HepG2 (cell line): ENCODE data around the gene ZBTB7B. TPM values are rescaled to one million over a fixed set of nuclear protein-coding genes. Genes with fewer than 3 reads are reported as not detected.

Experiments
- DNMT3B ChIP-seq: conservative IDR thresholded peaks from 2 replicates; pipeline ENCODE4 v1.6.1; 2016; ENCODE audit warnings: missing biosample characterization, control low read depth
- ERF ChIP-seq: IDR thresholded peaks from 2 replicates; pipeline ENCODE4 v1.6.1; 2018; ENCODE audit warnings: missing biosample characterization, missing genetic modification reagents
- FOXK2 ChIP-seq: fragments of 450-650 bp; IDR thresholded peaks from 2 replicates; pipeline ENCODE4 v1.6.1; 2016
- HES4 ChIP-seq: sonication (generic); formaldehyde crosslinking; IDR thresholded peaks from 2 replicates; pipeline ENCODE4 v1.9.0; 2021; ENCODE audit warnings: mild to moderate bottlenecking, missing genetic modification reagents, borderline replicate concordance
- HOXA9 ChIP-seq: sonication (generic); formaldehyde crosslinking; IDR thresholded peaks from 2 replicates; pipeline ENCODE4 v1.8.1; 2022; ENCODE audit warnings: missing genetic modification reagents, mild to moderate bottlenecking, moderate library complexity, borderline replicate concordance
- KMT2B ChIP-seq: IDR thresholded peaks from 2 replicates; pipeline ENCODE4 v1.6.1; 2016; ENCODE audit warnings: missing genetic modification reagents, missing compliant biosample characterization
- NCOR1 ChIP-seq: fragments of 200-600 bp; sonication (generic); IDR thresholded peaks from 2 replicates; pipeline ENCODE4 v1.7.0; 2017; ENCODE audit warnings: antibody characterized with exemption, low read length, borderline replicate concordance
- POLR2A ChIP-seq, 2 experiments: IDR thresholded peaks; 2 replicates each; pipeline ENCODE4 v1.6.1; 2011; ENCODE audit warnings: low read depth in 2 of 2, low read length in 2 of 2, mild to moderate bottlenecking in 1 of 2, moderate library complexity in 1 of 2; ENCODE audit not compliant: insufficient read depth in 1 of 2
- PRMT3 ChIP-seq: sonication (generic); formaldehyde crosslinking; IDR thresholded peaks from 2 replicates; pipeline ENCODE4 v1.8.1; 2022; ENCODE audit warnings: low read depth, mild to moderate bottlenecking, moderate library complexity, missing genetic modification reagents, borderline replicate concordance
- SSRP1 ChIP-seq: IDR thresholded peaks from 2 replicates; pipeline ENCODE4 v1.6.1; 2016; ENCODE audit warnings: control low read depth
- ZFY ChIP-seq: sonication (generic); formaldehyde crosslinking; IDR thresholded peaks from 2 replicates; pipeline ENCODE4 v1.4.0; 2020; ENCODE audit warnings: missing genetic modification reagents
- ZNF329 ChIP-seq: sonication (generic); formaldehyde crosslinking; IDR thresholded peaks from 2 replicates; pipeline ENCODE4 v1.9.0; 2021; ENCODE audit warnings: low read depth, mild to moderate bottlenecking, missing genetic modification reagents
- ZNF33B ChIP-seq: sonication (generic); formaldehyde crosslinking; IDR thresholded peaks from 2 replicates; pipeline ENCODE4 v1.5.1; 2020; ENCODE audit warnings: mild to moderate bottlenecking, missing genetic modification reagents
- ZNF660 ChIP-seq: sonication (generic); formaldehyde crosslinking; IDR thresholded peaks from 2 replicates; pipeline ENCODE4 v1.5.1; 2020; ENCODE audit warnings: mild to moderate bottlenecking, low read depth, missing genetic modification reagents, borderline replicate concordance
- polyA plus RNA-seq, 8 experiments: library from polyadenylated mRNA; depleted of rRNA in 3 of 8; stranded (reverse) in 7 of 8; unstranded in 1 of 8; fragments of >200 nt; fragmentation: Illumina TruSeq in 4 of 8; extraction: Trizol in 4 of 8; gene quantifications; 2 replicates each; pipeline versions ENCODE4 v1.2.1 to v1.2.3, GENCODE V29; 2011 to 2016; ENCODE audit warnings: low read depth in 4 of 8, missing spikeins in 1 of 8, mixed read lengths in 1 of 8; ENCODE audit not compliant: insufficient read depth in 1 of 8
- total RNA-seq, 5 experiments: library from RNA; depleted of rRNA; stranded (reverse); fragments of >200 nt; fragmentation: Illumina TruSeq; extraction: Trizol; gene quantifications; 2 replicates each; pipeline ENCODE4 v1.2.3, GENCODE V29; 2016; ENCODE audit warnings: low read depth in 1 of 5
- TF ChIP-seq, protein P1 (sequence below): sonication (generic); formaldehyde crosslinking; IDR thresholded peaks from 2 replicates; pipeline ENCODE4 v1.5.0; 2020; ENCODE audit warnings: missing genetic modification reagents, mild to moderate bottlenecking, borderline replicate concordance
- TF ChIP-seq, protein P2 (sequence below): sonication (generic); formaldehyde crosslinking; IDR thresholded peaks from 2 replicates; pipeline ENCODE4 v1.4.0; 2020; ENCODE audit warnings: missing genetic modification reagents
- TF ChIP-seq, protein P3 (sequence below): sonication (generic); formaldehyde crosslinking; IDR thresholded peaks from 2 replicates; pipeline ENCODE4 v1.4.0; 2020; ENCODE audit warnings: mild to moderate bottlenecking, missing genetic modification reagents
- TF ChIP-seq, protein P4 (sequence below): sonication (generic); formaldehyde crosslinking; IDR thresholded peaks from 2 replicates; pipeline ENCODE4 v1.8.1; 2023; ENCODE audit warnings: mild to moderate bottlenecking, inconsistent platforms, moderate library complexity, missing genetic modification reagents, borderline replicate concordance
- TF ChIP-seq, protein P5 (sequence below): sonication (generic); formaldehyde crosslinking; IDR thresholded peaks from 2 replicates; pipeline ENCODE4 v1.5.1; 2020; ENCODE audit warnings: mild to moderate bottlenecking, missing genetic modification reagents, borderline replicate concordance
- TF ChIP-seq, protein P6 (sequence below): sonication (generic); formaldehyde crosslinking; IDR thresholded peaks from 2 replicates; pipeline ENCODE4 v1.4.0; 2020; ENCODE audit warnings: mild to moderate bottlenecking, missing genetic modification reagents
- TF ChIP-seq, protein P7 (sequence below): sonication (generic); formaldehyde crosslinking; IDR thresholded peaks from 2 replicates; pipeline ENCODE4 v1.8.1; 2023; ENCODE audit warnings: missing genetic modification reagents, mild to moderate bottlenecking, borderline replicate concordance
- TF ChIP-seq, protein P8 (sequence below): sonication (generic); formaldehyde crosslinking; IDR thresholded peaks from 2 replicates; pipeline ENCODE4 v1.8.1; 2023; ENCODE audit warnings: mild to moderate bottlenecking, missing genetic modification reagents

ZBTB7B gene
- total and polyA plus RNA-seq, 2 of the 13 experiments (the other 11 are each of a cell fraction or from before 2014, with no cell fraction given): 15.5 to 17.5 TPM

DNA sequence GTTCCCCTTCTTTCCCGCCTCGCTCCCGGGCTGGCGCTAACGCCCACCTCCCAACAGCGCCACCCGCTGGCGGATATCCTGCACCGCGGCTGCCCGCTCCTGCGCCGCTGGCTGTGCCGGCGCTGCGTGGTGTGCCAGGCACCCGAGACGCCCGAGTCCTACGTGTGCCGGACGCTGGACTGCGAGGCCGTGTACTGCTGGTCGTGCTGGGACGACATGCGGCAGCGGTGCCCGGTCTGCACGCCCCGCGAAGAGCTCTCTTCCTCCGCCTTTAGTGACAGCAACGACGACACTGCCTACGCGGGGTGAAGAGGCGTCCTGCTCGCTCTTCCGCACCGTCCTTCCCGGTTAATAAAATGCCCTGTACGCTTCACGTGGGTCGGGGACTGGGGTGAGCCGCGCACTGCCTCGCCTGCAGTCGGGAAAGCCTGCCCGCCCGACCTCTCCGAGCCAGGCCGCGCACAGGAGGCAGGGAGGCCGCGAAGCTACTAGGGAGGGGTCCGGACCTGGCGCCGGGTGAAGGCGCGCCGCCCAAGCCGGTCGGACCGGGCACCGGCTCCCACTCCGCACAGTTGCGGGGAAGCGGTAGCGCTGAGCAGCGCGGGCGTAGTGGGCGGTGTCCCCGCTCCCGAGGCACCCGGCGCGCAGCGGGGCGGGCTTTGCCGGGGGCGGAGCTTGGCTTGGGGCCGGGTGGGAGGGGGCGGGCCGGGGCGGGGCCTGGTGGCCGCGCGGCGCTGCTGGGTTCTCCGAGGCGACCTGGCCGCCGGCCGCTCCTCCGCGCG is 48.1 kb downstream of the ZBTB7B start, which contains the start of gene ADAM15 (continued):
- TF ChIP-seq DNMT3B: peak; percentile 91
- TF ChIP-seq KMT2B (CRISPR knock-in tag): peak; percentile 25; the same call in 1 of the 2 replicates
- TF ChIP-seq, protein P1, sequence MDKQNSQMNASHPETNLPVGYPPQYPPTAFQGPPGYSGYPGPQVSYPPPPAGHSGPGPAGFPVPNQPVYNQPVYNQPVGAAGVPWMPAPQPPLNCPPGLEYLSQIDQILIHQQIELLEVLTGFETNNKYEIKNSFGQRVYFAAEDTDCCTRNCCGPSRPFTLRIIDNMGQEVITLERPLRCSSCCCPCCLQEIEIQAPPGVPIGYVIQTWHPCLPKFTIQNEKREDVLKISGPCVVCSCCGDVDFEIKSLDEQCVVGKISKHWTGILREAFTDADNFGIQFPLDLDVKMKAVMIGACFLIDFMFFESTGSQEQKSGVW (CRISPR knock-in tag): no peak
- peak; percentile 93 for TF ChIP-seq SSRP1 (CRISPR knock-in tag)
- TF ChIP-seq ZFY (CRISPR knock-in tag): peak; percentile 71; the same call in 1 of the 2 replicates
- TF ChIP-seq ZNF33B (CRISPR knock-in tag): peak; percentile 72; the same call in 1 of the 2 replicates
- TF ChIP-seq POLR2A (IDR thresholded peaks at IDR 0.05; ENCODE audit: insufficient read depth in 1 of 2, low read depth in 2 of 2, low read length in 2 of 2): 0 out of 4 replicates have a peak, but pooled peaks of 1 of the 2 experiments have one; percentile 7
- TF ChIP-seq PRMT3 (CRISPR knock-in tag): 0 out of 2 replicates have a peak, but pooled peaks have one; percentile 56
- TF ChIP-seq, protein P2, sequence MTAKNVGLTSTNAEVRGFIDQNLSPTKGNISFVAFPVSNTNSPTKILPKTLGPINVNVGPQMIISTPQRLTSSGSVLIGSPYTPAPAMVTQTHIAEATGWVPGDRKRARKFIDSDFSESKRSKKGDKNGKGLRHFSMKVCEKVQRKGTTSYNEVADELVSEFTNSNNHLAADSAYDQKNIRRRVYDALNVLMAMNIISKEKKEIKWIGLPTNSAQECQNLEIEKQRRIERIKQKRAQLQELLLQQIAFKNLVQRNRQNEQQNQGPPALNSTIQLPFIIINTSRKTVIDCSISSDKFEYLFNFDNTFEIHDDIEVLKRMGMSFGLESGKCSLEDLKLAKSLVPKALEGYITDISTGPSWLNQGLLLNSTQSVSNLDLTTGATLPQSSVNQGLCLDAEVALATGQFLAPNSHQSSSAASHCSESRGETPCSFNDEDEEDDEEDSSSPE: peak; percentile 97
- TF ChIP-seq FOXK2: no peak
- TF ChIP-seq, protein P3, sequence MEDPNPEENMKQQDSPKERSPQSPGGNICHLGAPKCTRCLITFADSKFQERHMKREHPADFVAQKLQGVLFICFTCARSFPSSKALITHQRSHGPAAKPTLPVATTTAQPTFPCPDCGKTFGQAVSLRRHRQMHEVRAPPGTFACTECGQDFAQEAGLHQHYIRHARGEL: peak; percentile 86; the same call in 1 of the 2 replicates
- TF ChIP-seq, protein P4, sequence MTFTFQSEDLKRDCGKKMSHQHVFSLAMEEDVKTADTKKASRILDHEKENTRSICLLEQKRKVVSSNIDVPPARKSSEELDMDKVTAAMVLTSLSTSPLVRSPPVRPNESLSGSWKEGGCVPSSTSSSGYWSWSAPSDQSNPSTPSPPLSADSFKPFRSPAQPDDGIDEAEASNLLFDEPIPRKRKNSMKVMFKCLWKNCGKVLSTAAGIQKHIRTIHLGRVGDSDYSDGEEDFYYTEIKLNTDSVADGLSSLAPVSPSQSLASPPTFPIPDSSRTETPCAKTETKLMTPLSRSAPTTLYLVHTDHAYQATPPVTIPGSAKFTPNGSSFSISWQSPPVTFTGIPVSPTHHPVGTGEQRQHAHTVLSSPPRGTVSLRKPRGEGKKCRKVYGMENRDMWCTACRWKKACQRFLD (CRISPR knock-in tag): 0 out of 2 replicates have a peak, but pooled peaks have one; percentile 50
- TF ChIP-seq, protein P5, sequence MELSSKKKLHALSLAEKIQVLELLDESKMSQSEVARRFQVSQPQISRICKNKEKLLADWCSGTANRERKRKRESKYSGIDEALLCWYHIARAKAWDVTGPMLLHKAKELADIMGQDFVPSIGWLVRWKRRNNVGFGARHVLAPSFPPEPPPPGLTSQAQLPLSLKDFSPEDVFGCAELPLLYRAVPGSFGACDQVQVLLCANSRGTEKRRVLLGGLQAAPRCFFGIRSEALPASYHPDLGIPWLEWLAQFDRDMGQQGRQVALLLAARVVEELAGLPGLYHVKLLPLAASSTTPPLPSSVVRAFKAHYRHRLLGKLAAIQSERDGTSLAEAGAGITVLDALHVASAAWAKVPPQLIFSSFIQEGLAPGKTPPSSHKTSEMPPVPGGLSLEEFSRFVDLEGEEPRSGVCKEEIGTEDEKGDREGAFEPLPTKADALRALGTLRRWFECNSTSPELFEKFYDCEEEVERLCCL (CRISPR knock-in tag): no peak
- TF ChIP-seq, protein P6, sequence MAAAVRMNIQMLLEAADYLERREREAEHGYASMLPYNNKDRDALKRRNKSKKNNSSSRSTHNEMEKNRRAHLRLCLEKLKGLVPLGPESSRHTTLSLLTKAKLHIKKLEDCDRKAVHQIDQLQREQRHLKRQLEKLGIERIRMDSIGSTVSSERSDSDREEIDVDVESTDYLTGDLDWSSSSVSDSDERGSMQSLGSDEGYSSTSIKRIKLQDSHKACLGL: peak; percentile 91; the same call in 1 of the 2 replicates
- peak; percentile 71 for TF ChIP-seq HES4 (CRISPR knock-in tag)
- no peak for TF ChIP-seq ZNF329 (CRISPR knock-in tag)
- no peak for TF ChIP-seq NCOR1
- TF ChIP-seq, protein P7, sequence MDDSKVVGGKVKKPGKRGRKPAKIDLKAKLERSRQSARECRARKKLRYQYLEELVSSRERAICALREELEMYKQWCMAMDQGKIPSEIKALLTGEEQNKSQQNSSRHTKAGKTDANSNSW: no peak
- peak; percentile 77; the same call in 1 of the 2 replicates for TF ChIP-seq ERF (CRISPR knock-in tag)
- peak; percentile 53; the same call in 1 of the 2 replicates for TF ChIP-seq HOXA9 (CRISPR knock-in tag)
- TF ChIP-seq, protein P8, sequence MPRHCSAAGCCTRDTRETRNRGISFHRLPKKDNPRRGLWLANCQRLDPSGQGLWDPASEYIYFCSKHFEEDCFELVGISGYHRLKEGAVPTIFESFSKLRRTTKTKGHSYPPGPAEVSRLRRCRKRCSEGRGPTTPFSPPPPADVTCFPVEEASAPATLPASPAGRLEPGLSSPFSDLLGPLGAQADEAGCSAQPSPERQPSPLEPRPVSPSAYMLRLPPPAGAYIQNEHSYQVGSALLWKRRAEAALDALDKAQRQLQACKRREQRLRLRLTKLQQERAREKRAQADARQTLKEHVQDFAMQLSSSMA (CRISPR knock-in tag): peak; percentile 73; the same call in 1 of the 2 replicates
- no peak for TF ChIP-seq ZNF660 (CRISPR knock-in tag)
